SK-N-SH (cell line): ENCODE data around the gene SNX20. TPM values are rescaled to one million over a fixed set of nuclear protein-coding genes. Genes with fewer than 3 reads are reported as not detected.

ENCODE experiments used
- CTCF ChIA-PET: fragments of 300-600, 350-600 bp; formaldehyde crosslinking; extraction: SDS; loops from one replicate; lab custom pipeline; 2021; lab: Yijun Ruan, JAX
- POLR2A ChIA-PET: fragments of 350-600 bp; sonication (Branson Sonifier 250); formaldehyde crosslinking; extraction: SDS; loops from one replicate; lab custom pipeline; 2020; ENCODE audit warnings: antibody characterized with exemption, inconsistent platforms; lab: Yijun Ruan, JAX
- DNase-seq: peaks from one replicate; pipeline ENCODE4 v3.0.0; 2012
- H2AFZ ChIP-seq: fragments of 200-600 bp; sonication (generic); 2 replicates; pipeline ENCODE4 v1.8.1; 2016; ENCODE audit warnings: antibody characterized with exemption, mild to moderate bottlenecking, low read depth
- H3F3A ChIP-seq: fragments of 200-600 bp; sonication (generic); replicated peaks from 2 replicates; pipeline ENCODE3; 2016; ENCODE audit warnings: antibody characterized with exemption, mild to moderate bottlenecking; ENCODE audit not compliant: insufficient read depth
- H3K27ac ChIP-seq, 2 experiments: fragments of 200-500 bp in 1 of 2; fragments of 200-600 bp in 1 of 2; sonication (Bioruptor generic) in 1 of 2; sonication (generic), shearing (Covaris generic) in 1 of 2; 2 replicates each; pipeline versions ENCODE4 v1.5.1 to v1.6.1; 2014 to 2016; ENCODE audit warnings: low read depth in 2 of 2, inconsistent platforms in 1 of 2, low read length in 1 of 2, mild to moderate bottlenecking in 1 of 2, mixed read lengths in 1 of 2
- H3K27me3 ChIP-seq: fragments of 200-600 bp; sonication (generic), shearing (Covaris generic); 2 replicates; pipeline ENCODE4 v1.6.1; 2016; ENCODE audit warnings: mixed run types; ENCODE audit not compliant: insufficient read depth
- H3K36me3 ChIP-seq, 2 experiments: fragments of 200-500 bp in 1 of 2; fragments of 200-600 bp in 1 of 2; sonication (Bioruptor generic) in 1 of 2; sonication (generic) in 1 of 2; replicated peaks in 1 of 2; 2 replicates each; pipeline versions ENCODE3 to v1.5.1; 2014 to 2016; ENCODE audit warnings: low read length in 1 of 2, mild to moderate bottlenecking in 1 of 2; ENCODE audit not compliant: insufficient read depth in 2 of 2, control insufficient read depth in 1 of 2
- H3K4me1 ChIP-seq, 2 experiments: fragments of 200-500 bp in 1 of 2; fragments of 200-600 bp in 1 of 2; sonication (Bioruptor generic) in 1 of 2; sonication (generic), shearing (Covaris generic) in 1 of 2; 2 replicates each; pipeline versions ENCODE4 v1.5.1 to v1.6.1; 2014 to 2016; ENCODE audit warnings: low read depth in 1 of 2, low read length in 1 of 2, mixed run types in 1 of 2; ENCODE audit not compliant: insufficient read depth in 2 of 2, control insufficient read depth in 1 of 2
- H3K4me2 ChIP-seq: fragments of 200-600 bp; sonication (generic), shearing (Covaris generic); 2 replicates; pipeline ENCODE4 v1.6.1; 2017; ENCODE audit warnings: mixed run types
- H3K4me3 ChIP-seq, 2 experiments: fragments of 200-500 bp in 1 of 2; fragments of 200-600 bp in 1 of 2; sonication (Bioruptor generic) in 1 of 2; sonication (generic), shearing (Covaris generic) in 1 of 2; 2 replicates each; pipeline versions ENCODE4 v1.5.1 to v1.8.1; 2014 to 2016; ENCODE audit warnings: low read depth in 2 of 2, inconsistent platforms in 1 of 2, low read length in 1 of 2, mild to moderate bottlenecking in 1 of 2, mixed read lengths in 1 of 2, moderate library complexity in 1 of 2
- H3K79me2 ChIP-seq: fragments of 200-600 bp; sonication (generic); 2 replicates; pipeline ENCODE4 v1.8.1; 2017; ENCODE audit warnings: mild to moderate bottlenecking; ENCODE audit not compliant: insufficient read depth
- H3K9ac ChIP-seq: fragments of 200-600 bp; sonication (generic); 2 replicates; pipeline ENCODE4 v1.6.1; 2017; ENCODE audit warnings: mixed run types
- H3K9me2 ChIP-seq: fragments of 200-600 bp; sonication (generic); 2 replicates; pipeline ENCODE4 v1.6.1; 2017; ENCODE audit warnings: mixed run types
- H3K9me3 ChIP-seq: fragments of 200-600 bp; sonication (generic); 2 replicates; pipeline ENCODE4 v1.6.1; 2017; ENCODE audit warnings: mixed run types, mild to moderate bottlenecking, moderate library complexity
- H4K20me1 ChIP-seq: fragments of 200-600 bp; sonication (generic); 2 replicates; pipeline ENCODE4 v1.6.1; 2017; ENCODE audit warnings: mild to moderate bottlenecking, mixed run types; ENCODE audit not compliant: insufficient read depth
- FOSL2 ChIP-seq: IDR thresholded peaks from 2 replicates; pipeline ENCODE4 v1.4.0; 2012; ENCODE audit warnings: low read depth, mild to moderate bottlenecking, moderate library complexity, borderline replicate concordance
- GABPA ChIP-seq: IDR thresholded peaks from 2 replicates; pipeline ENCODE4 v1.4.0; 2012; ENCODE audit warnings: low read depth, mild to moderate bottlenecking
- JUND ChIP-seq: IDR thresholded peaks from 2 replicates; pipeline ENCODE4 v1.4.0; 2012
- TCF12 ChIP-seq: IDR thresholded peaks from 2 replicates; pipeline ENCODE4 v1.4.0; 2012
- WGBS: methylation state at CpG from one replicate; pipeline ENCODE4 v1.1.6; 2017; ENCODE audit warnings: low lambda C conversion rate; 5-methylcytosine and 5-hydroxymethylcytosine counted together
- polyA plus RNA-seq, 3 experiments: library from polyadenylated mRNA; depleted of rRNA; stranded (reverse); fragments of >200 nt; gene quantifications; 2 replicates each; pipeline ENCODE4 v1.2.3, GENCODE V29; 2012
- TF ChIP-seq, protein P1 (sequence below): fragments of 150-350 bp; IDR thresholded peaks from 2 replicates; pipeline ENCODE4 v1.6.1; 2016; ENCODE audit warnings: mild to moderate bottlenecking, low read depth, low read length
- TF ChIP-seq, protein P2 (sequence below): IDR thresholded peaks from 2 replicates; pipeline ENCODE4 v1.4.0; 2012; ENCODE audit warnings: low read depth, borderline replicate concordance

Gene SNX20
- polyA plus RNA-seq, 1 of the 3 experiments (the other 2 are of a cell fraction) = not detected

DNA sequence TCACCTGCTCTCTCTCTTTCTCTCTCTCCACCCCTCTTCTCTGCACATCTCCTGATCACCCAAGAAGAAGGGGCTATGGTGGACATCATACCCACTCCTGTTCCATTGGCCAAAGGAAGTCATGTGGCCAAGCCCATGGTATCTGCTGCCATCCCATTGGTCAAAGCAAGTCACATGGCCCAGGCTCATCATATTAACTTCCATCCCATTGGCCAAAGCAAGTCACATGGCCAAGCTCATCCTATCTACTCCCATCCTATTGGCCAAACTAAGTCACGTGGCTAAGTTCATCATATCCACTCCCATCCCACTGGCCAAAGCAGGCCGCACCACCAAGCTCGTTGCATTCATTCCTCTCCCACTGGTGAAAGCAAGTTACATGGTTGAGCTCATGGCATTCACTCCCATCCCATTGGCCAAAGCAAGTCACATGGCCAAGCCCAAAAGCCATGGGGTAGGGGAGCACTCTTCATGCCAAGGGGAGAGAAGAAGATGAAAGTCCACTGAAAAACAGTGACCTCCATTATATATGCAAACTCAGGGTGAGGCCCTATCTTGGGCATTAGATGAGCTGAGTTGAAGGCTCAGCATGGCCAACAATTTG lies 29.2 kb downstream of the SNX20 start:
- Histone ChIP-seq H3K9ac (no peak overlapping the region), H3K27ac (no peak overlapping the region), H3K36me3 (no peaks in the 10 kb centered on the region), H3K4me3 (no peak overlapping the region), H2AFZ (no peak overlapping the region), H3K4me2 (no peak overlapping the region), H3K79me2 (no peaks in the 10 kb centered on the region), H3K27me3 (no peaks in the 10 kb centered on the region), H4K20me1 (no peaks in the 10 kb centered on the region), H3K9me2 (no peaks in the 10 kb centered on the region), H3K4me1 (peaks cover 0 to 7% of the 10 kb centered on the region in 2 experiments; a peak in 1 of 4 replicates), H3F3A (no peaks in the 10 kb centered on the region), H3K9me3 (no peaks in the 10 kb centered on the region)
- ChIA-PET POLR2A (no interaction called here), CTCF (interaction anchor here (1.4 to 10.0 kb wide), 3 partner anchors 13 to 277 kb away, joined by 3 to 103 read pairs (median 9); no protein-coding TSS in a partner anchor)
- 66% methylated on average over 3 of the region's 3 CpGs for WGBS
- TF ChIP-seq, protein P1, sequence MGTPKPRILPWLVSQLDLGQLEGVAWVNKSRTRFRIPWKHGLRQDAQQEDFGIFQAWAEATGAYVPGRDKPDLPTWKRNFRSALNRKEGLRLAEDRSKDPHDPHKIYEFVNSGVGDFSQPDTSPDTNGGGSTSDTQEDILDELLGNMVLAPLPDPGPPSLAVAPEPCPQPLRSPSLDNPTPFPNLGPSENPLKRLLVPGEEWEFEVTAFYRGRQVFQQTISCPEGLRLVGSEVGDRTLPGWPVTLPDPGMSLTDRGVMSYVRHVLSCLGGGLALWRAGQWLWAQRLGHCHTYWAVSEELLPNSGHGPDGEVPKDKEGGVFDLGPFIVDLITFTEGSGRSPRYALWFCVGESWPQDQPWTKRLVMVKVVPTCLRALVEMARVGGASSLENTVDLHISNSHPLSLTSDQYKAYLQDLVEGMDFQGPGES = no peak
- TF ChIP-seq, protein P2, sequence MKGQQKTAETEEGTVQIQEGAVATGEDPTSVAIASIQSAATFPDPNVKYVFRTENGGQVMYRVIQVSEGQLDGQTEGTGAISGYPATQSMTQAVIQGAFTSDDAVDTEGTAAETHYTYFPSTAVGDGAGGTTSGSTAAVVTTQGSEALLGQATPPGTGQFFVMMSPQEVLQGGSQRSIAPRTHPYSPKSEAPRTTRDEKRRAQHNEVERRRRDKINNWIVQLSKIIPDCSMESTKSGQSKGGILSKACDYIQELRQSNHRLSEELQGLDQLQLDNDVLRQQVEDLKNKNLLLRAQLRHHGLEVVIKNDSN = peak; percentile 25; the same call in 1 of the 2 replicates
- no peak for DNase-seq

DNA sequence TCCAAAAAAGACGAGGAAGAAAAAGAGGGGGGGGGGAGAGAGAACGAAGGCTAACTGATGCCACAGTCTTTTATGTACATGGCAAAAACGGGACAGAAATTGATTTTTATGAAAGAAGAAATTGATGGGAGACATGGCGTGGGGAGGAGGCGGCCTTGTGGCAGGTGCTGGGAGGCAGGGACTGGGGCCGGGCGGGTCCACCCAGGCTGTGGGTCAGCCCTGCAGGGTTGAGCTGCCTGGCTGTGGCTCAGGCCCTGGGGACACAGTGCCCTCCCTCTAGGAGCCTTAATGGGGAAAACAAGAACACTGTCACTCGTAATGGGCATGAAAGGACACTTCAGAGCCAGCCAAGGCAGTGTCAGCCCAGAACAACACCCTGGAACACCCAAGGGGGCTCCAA lies 34.8 kb downstream of the SNX20 start:
- no peaks in the 10 kb centered on the region for H3F3A ChIP-seq
- CTCF ChIA-PET = interaction anchor here (0.6 to 1.0 kb wide), 3 partner anchors 20 to 292 kb away, joined by 3 to 4 read pairs (median 3); no protein-coding TSS in a partner anchor
- H3K4me3 ChIP-seq = no peak overlapping the region
- no peaks in the 10 kb centered on the region for H3K9me3 ChIP-seq
- no peak overlapping the region for H3K4me2 ChIP-seq
- DNase-seq = no peak
- H3K4me1 ChIP-seq = peaks cover 0 to 4% of the 10 kb centered on the region in 2 experiments; a peak in 1 of 4 replicates
- H3K9me2 ChIP-seq = no peaks in the 10 kb centered on the region
- POLR2A ChIA-PET = no interaction called here
- H4K20me1 ChIP-seq = no peaks in the 10 kb centered on the region
- H3K9ac ChIP-seq = no peak overlapping the region
- TF ChIP-seq, protein P2 = no peak
- TF ChIP-seq JUND = no peak
- no peak for TF ChIP-seq TCF12
- TF ChIP-seq FOSL2 = no peak
- TF ChIP-seq, protein P1 = no peak
- TF ChIP-seq GABPA = no peak
- TF ChIP-seq, all 33 proteins: peak for 0
- no peaks in the 10 kb centered on the region for H3K27me3 ChIP-seq
- H3K36me3 ChIP-seq = no peaks in the 10 kb centered on the region
- no peak overlapping the region for H3K27ac ChIP-seq
- 43% methylated on average over 8 of the region's 8 CpGs for WGBS
- no peaks in the 10 kb centered on the region for H3K79me2 ChIP-seq
- H2AFZ ChIP-seq = no peak overlapping the region
